ENCODE data around the gene SETD1B.
"Not testable (repeated sequence)": the region's sequence is repeated elsewhere in the genome, so short reads cannot be mapped to it uniquely, and the experiment has no call there.

The SETD1B gene
- long read RNA-seq, donor 1 = 0 reads
- long read RNA-seq, donor 2 = 0 reads
- long read RNA-seq, donor 3, partial matches to known transcripts = 9 of 9 reads
- long read RNA-seq, donor 3, other reads (novel, unspliced or antisense) = 0 of 9 reads
- long read RNA-seq, donor 4, partial matches to known transcripts = 24 of 24 reads
- long read RNA-seq, donor 4, other reads (novel, unspliced or antisense) = 0 of 24 reads
- long read RNA-seq, donor 5 = 0 reads
- long read RNA-seq, donor 6 = 0 reads
- long read RNA-seq, donor 7, partial matches to known transcripts = 21 of 21 reads
- long read RNA-seq, donor 7, other reads (novel, unspliced or antisense) = 0 of 21 reads
- long read RNA-seq, donor 8 = 0 reads

DNA sequence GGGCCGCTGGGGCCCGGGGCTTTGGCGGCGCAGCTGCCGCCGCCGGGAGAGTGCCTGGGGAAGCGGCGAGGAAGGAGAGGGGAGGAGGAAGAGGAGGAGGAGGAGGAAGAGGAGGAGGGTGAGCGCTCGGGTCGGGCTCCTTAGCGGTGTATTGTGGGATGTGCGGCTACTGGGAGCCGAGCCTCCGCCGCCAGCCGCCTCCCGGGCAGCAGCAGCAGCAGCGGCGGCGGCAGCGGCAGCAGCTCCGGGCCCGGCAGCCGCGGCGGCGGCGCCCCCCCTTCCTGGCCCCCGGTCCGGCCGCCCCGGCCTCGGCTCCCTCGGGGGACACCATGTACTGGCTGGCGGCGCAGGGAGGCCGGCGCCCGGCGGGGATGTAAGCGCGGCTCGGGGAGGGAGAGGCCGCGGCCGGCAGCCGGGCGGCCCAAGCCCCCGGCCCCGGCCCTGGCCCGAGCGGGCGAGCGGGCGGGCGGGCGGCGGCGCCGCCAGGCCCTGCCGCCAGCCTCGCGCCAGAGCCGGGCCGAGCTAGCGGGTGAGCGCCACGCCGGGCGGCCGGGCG is at the start of gene SETD1B:
SETD1B (plus strand) TSS at position 149 of the 556 bp plus-strand sequence. CDS start 729 bp downstream, outside the sequence.
- peak; percentile 64 for DNase-seq

DNA sequence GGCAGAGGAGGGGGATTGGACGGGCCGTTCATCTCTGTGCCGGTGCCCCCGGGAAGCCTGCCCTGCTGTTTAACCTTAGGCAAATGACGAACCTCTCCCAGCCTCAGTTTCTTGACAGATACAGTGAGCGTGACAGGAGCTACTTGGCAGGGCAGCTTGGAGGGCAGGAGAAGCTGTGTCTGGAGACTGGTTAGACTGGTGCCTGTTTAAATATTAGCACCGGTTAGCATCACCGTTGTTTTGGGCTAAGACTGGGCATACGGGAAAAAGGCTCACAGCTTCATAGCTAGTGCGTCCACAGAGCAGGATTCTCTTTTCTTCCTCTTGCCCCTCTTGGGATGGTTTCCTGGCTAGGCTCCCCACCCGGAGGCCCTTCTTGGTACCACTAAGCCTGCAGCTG is 49.0 kb upstream of the SETD1B start:
- DNase-seq = no peak

- DNase-seq = no peak
These were observed 48.2 kb upstream of the SETD1B start for GRCh38 chr12:121755591-121755990.

- DNase-seq = not testable (repeated sequence)
These were observed 45.3 kb upstream of the SETD1B start for GRCh38 chr12:121758536-121758935.

GRCh38 chr12:121762269-121762668 is 41.5 kb upstream of the SETD1B start:
- no peak for DNase-seq

DNA sequence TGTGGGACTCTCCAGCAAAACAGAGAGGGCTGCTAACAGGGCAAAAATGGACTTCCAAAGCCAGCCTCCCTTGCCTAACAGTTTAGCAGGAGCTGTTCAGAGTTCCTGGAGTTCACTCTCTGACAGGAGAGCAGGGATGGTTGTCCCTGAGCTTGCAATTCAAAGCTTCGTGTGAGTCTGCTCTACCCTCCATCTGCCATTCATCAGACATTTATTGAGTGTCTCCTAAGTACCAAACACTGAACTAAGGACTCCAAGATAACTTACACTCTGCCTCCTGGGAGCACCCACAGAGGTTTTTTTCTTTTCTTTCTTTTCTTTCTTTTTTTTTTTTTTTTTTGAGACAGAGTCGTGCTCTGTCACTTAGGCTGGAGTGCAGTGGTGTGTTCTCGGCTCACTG is 39.0 kb upstream of the SETD1B start:
- DNase-seq = no peak

DNA sequence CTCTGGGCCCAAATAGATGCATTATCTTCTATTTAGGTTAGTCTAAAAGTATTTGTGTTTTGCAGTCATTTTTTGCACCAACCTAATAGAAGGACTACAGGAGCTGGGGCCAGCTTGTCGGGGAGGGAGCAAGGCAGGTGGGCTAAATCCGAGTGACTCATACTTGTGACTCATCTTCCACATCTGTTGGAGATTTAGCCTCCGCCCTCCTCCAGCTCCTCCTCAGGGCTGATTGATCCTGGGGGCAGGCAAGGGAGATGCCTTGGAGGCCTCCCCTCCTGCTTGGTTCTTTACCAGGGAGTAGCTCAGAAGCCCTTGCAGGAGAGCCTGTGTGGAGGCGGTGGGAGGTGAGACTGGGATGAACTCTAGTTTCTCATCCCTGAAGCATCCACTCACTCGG is 38.2 kb upstream of the SETD1B start:
- no peak for DNase-seq

DNA sequence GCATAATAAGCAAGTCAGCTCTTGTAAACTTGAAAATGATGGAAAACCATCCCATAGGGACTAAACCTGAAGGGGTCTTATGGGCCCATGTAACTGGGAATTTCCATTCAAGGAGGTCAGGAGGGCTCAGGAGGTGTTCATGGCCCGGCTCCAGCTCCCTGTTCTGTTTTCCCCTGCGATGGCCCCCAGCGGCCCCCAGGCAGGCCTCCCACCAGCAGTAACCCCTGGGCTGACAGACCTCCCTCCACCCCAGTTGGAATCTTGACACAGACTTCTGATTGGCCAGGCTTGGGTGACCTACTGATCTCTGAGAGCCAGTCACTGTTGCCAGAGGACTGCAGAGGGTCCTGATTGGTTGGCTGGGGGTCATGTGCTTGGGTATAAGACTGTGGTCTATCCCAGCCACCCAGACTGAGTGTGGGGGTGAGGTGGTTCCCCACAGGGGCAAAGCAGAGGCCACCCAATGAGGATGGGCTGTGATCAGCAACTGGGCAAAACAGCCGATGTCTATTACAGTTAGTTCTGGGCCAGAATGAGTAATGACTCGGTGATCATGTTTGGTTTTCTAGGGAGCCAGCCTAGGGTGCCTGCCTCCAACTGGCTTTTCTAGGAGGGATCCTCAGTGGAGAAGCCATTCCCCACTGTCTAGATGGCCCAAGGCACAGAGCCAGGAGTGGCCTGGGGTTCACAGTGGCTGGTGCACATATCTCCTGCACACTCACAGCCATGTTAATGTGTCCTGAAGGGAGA is 37.3 kb upstream of the SETD1B start:
- DNase-seq = no peak

GRCh38 chr12:121767525-121768016 is 36.2 kb upstream of the SETD1B start:
- peak; percentile 56 for DNase-seq

GRCh38 chr12:121769297-121769830 is 34.4 kb upstream of the SETD1B start:
- DNase-seq = no peak

DNA sequence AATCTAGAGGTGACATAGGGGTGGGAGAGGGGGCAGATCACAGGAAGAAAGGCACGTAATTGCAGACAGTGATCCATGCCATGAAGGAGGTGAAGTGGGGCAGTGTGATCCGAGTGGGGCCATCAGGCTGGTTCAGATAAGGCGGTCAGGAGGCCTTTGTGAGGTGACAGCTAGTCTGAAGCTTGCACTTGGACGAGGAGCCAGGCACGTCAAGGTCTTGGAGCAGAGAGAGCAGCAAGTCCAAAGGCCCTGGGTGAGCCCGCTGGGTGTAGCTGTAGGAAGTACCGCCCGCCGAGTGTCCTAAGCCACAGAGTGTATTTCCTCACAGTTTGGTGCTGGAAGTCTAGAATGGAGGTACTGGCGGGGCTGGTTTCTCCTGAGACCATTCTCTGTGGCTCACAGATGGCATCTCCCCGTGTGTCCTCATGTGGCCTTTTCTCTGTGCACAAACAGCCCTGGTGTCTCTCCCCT is 33.9 kb upstream of the SETD1B start:
- no peak for DNase-seq

- DNase-seq = no peak
These were observed 33.4 kb upstream of the SETD1B start for GRCh38 chr12:121770388-121770787.

GRCh38 chr12:121770813-121771625 is 32.8 kb upstream of the SETD1B start:
- peak; percentile 48 for DNase-seq

DNA sequence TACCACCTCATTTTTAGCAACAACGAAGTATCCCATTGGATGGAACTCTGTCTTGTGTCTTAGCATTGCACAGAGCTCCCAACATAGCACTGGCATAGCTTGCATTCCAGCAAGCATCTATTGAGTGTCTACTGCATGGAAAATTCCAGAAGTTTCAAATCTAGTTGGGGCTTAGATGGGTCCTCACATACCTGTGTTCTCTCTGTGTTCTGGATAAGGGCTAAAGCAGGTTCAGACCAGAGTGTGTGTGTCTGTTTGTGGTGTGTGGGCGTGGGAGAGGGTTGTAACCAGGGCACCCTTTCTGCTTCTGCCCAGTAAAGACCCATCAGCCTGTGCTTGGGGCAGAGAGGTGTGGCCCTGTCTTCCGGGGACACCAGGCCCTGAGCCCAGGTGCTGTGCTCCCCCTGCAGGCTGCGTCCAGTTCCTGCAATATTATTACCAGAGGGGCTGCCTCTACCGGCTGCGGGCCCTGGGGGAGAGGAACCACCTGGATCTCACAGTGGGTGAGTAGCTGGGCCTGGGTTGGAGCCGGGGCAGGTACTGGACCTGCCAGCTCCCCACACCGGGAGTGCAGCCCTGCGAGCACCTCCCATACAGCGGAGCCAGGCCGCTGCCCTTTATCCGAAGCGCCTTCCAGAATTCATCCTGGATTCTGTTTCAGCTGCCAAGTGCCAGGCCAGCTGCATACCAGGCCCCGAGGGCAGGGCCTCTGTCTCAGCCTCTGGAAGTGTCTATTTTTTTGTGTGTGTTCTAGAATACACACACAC is 30.6 kb upstream of the SETD1B start:
- peak; percentile 76 for DNase-seq

GRCh38 chr12:121774968-121775474 is 28.8 kb upstream of the SETD1B start:
- DNase-seq = no peak

- DNase-seq = peak; percentile 58
These were observed 28.3 kb upstream of the SETD1B start for GRCh38 chr12:121775501-121775900.

GRCh38 chr12:121776190-121777098 is 27.4 kb upstream of the SETD1B start:
- peak; percentile 56 for DNase-seq

GRCh38 chr12:121778567-121779421 is 25.0 kb upstream of the SETD1B start:
- DNase-seq = no peak

GRCh38 chr12:121779422-121779895 is 24.4 kb upstream of the SETD1B start:
- DNase-seq = no peak

All from right kidney (tissue), 9 donors.